ENCODE data around the gene FLOT1. TPM values are rescaled to one million over a fixed set of nuclear protein-coding genes. Genes with fewer than 3 reads are reported as not detected.
"Not testable (repeated sequence)": the region's sequence is repeated elsewhere in the genome, so short reads cannot be mapped to it uniquely, and the experiment has no call there.

The FLOT1 gene
- polyA plus RNA-seq, 1 donor = 136 TPM

GRCh38 chr6:30723843-30724741 is 18.4 kb downstream of the FLOT1 start:
- not testable (repeated sequence) for DNase-seq

- not testable (repeated sequence) for DNase-seq
Observed at GRCh38 chr6:30723159-30723842, 19.2 kb downstream of the FLOT1 start.

GRCh38 chr6:30722280-30723112 is 20.0 kb downstream of the FLOT1 start:
- DNase-seq = peak; percentile 75

- not testable (repeated sequence) for DNase-seq
Observed at GRCh38 chr6:30722025-30722279, 20.5 kb downstream of the FLOT1 start.

GRCh38 chr6:30721198-30722024 is 21.1 kb downstream of the FLOT1 start:
- peak; percentile 89 for DNase-seq

- DNase-seq = no peak
Observed at GRCh38 chr6:30720738-30721197, 21.7 kb downstream of the FLOT1 start.

- peak; percentile 97 for DNase-seq
Observed at GRCh38 chr6:30719791-30720737, 22.4 kb downstream of the FLOT1 start, which contains the start of gene TUBB. TUBB (plus strand) TSS chr6:30720352; CDS start chr6:30720507, 155 bp downstream.

- DNase-seq = no peak
Observed at GRCh38 chr6:30719356-30719755, 23.1 kb downstream of the FLOT1 start.

- not testable (repeated sequence) for DNase-seq
Observed at GRCh38 chr6:30717845-30718720, 24.4 kb downstream of the FLOT1 start.

- peak; percentile 99 for DNase-seq
Observed at GRCh38 chr6:30717129-30717844, 25.2 kb downstream of the FLOT1 start, which contains the start of gene MDC1. MDC1 (minus strand) TSS chr6:30717281; CDS start chr6:30715175, 2,106 bp downstream.

- peak; percentile 20 for DNase-seq
Observed at GRCh38 chr6:30716879-30717128, 25.7 kb downstream of the FLOT1 start.

- DNase-seq = no peak
Observed at GRCh38 chr6:30714263-30714662, 28.2 kb downstream of the FLOT1 start.

- DNase-seq = no peak
Observed at GRCh38 chr6:30712441-30712945, 30.0 kb downstream of the FLOT1 start.

- no peak for DNase-seq
Observed at GRCh38 chr6:30711758-30712380, 30.6 kb downstream of the FLOT1 start.

- no peak for DNase-seq
Observed at GRCh38 chr6:30709101-30709868, 33.2 kb downstream of the FLOT1 start.

GRCh38 chr6:30707281-30707850 is 35.1 kb downstream of the FLOT1 start:
- no peak for DNase-seq

GRCh38 chr6:30705620-30706019 is 36.9 kb downstream of the FLOT1 start:
- no peak for DNase-seq

Measured in left kidney (tissue), 2 donors.